Ureter (tissue), 1 donor: ENCODE results near the gene FAM133A. TPM values are rescaled to one million over a fixed set of nuclear protein-coding genes. Genes with fewer than 3 reads are reported as not detected.

Experiments
- DNase-seq: peaks from one replicate; pipeline ENCODE4 v3.0.0-alpha.2; 2020; ENCODE audit warnings: low spot score
- total RNA-seq: library from RNA; stranded (reverse); gene quantifications from one replicate; pipeline ENCODE4 v1.2.4, GENCODE V29; 2023
- donor health status: DM: yes; HTN: yes; CAD: no.

The FAM133A gene
- not detected for total RNA-seq

GRCh38 chrX:93673869-93674271 lies at the start of gene FAM133A:
FAM133A (plus strand) TSS chrX:93674206; CDS start chrX:93709420, 35,214 bp downstream.
- DNase-seq: no peak

GRCh38 chrX:93637591-93637990 lies 36.4 kb upstream of the FAM133A start:
- no peak for DNase-seq

DNA sequence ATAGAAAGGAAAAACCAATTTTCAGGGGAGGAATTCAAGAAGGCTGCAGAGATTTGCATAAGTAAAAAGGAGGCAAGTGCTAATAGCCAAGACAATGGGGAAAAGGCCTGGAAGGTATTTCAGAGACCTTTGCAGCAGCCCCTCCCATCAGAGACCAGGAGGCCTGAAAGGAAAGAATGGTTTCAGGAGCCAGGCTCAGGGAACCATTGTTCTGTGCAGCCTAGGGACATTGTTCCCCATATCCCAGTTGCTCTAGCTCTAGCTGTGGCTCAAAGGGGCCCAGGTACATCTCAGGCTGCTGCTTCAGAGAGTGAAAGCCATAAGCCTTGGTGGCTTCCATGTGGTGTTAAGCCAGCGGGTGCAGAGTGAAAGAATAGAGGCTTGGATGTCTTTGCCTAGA lies 24.6 kb upstream of the FAM133A start:
- DNase-seq: no peak

DNA sequence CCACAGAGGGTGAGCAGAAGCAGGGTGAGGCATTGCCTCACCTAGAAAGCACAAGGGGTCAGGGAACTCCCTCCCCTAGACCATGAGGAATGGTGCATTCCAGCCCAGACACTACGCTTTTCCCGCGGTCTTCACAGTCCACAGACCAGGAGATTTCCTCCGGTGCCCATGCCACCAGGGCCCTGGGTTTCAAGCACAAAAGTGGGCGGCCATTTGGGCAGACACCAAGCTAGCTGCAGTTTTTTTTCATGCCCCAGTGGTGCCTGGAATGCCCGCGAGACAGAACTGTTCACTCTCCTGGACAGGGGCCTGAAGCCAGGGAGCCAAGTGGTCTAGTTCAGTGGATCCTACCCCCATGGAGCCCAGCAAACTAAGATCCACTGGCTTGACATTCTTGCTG lies 13.4 kb upstream of the FAM133A start:
- no peak for DNase-seq

- DNase-seq: peak; percentile 54
These were observed 744 bp upstream of the FAM133A start, which contains the start of gene NAP1L3 for GRCh38 chrX:93673056-93673868. NAP1L3 (minus strand) TSS chrX:93673578; CDS start chrX:93673304, 274 bp downstream.

GRCh38 chrX:93695981-93696380 lies 22.0 kb downstream of the FAM133A start:
- no peak for DNase-seq

GRCh38 chrX:93703701-93704100 lies 29.7 kb downstream of the FAM133A start:
- no peak for DNase-seq

- DNase-seq: no peak
These were observed 37.1 kb downstream of the FAM133A start for GRCh38 chrX:93711076-93711475.

- DNase-seq: no peak
These were observed 67.8 kb downstream of the FAM133A start for GRCh38 chrX:93741811-93742210.

GRCh38 chrX:93760163-93760562 lies 86.2 kb downstream of the FAM133A start:
- no peak for DNase-seq

Other genes starting within 250 kb of the FAM133A start
- 3.4 TPM for gene NAP1L3, start 628 bp upstream of the FAM133A start, total RNA-seq